Lower lobe of right lung (tissue), 2 donors: ENCODE measurements around the gene SLC38A10. TPM values are rescaled to one million over a fixed set of nuclear protein-coding genes. Genes with fewer than 3 reads are reported as not detected.
A peak's percentile ranks its signal among the peaks of the same experiment; 100 is the strongest.

ENCODE experiments used
- ATAC-seq, 2 donors: fragments of 200-7000 bp; cut with Tn5 transposase; one replicate each; pipeline ENCODE4 v1.9.1; 2020 to 2022; ENCODE audit warnings: mild to moderate bottlenecking in 2 of 2, moderate library complexity in 2 of 2
- DNase-seq: peaks from one replicate; pipeline ENCODE4 v3.0.0-alpha.2; 2020
- H3K27ac ChIP-seq: fragments of 200-600 bp; one replicate; pipeline ENCODE4 v1.8.0; 2022
- H3K27me3 ChIP-seq: fragments of 200-600 bp; one replicate; pipeline ENCODE4 v1.8.0; 2022; ENCODE audit warnings: low read depth
- H3K36me3 ChIP-seq: fragments of 200-600 bp; one replicate; pipeline ENCODE4 v1.8.0; 2022; ENCODE audit warnings: mild to moderate bottlenecking
- H3K4me1 ChIP-seq: fragments of 200-600 bp; one replicate; pipeline ENCODE4 v1.8.0; 2022
- H3K4me3 ChIP-seq: fragments of 200-600 bp; one replicate; pipeline ENCODE4 v1.8.0; 2022; ENCODE audit warnings: mild to moderate bottlenecking
- H3K9me3 ChIP-seq: fragments of 200-600 bp; one replicate; pipeline ENCODE4 v1.8.0; 2022
- CTCF ChIP-seq: fragments of 200-600 bp; IDR thresholded peaks from one replicate; pipeline ENCODE4 v1.8.0; 2022; ENCODE audit warnings: antibody characterized with exemption, mild to moderate bottlenecking
- intact Hi-C: fragments of 100-400 bp; cut with DNase I; formaldehyde crosslinking; loops from one replicate; pipeline ENCODE4 v1.11.0; 2022
- total RNA-seq: library from RNA; stranded (reverse); fragmentation: NEBNext Ultra II Directional; extraction: Animal tissue kit (Norgen Biotek cat#: 25700); gene quantifications from one replicate; pipeline ENCODE4 v1.2.1, GENCODE V29; 2021
- donor health status: DM: no; HTN: yes; CAD: no; lungs with severe emphysema.

The SLC38A10 gene
- total RNA-seq, 1 donor from 2014 or later: 98.1 TPM

DNA sequence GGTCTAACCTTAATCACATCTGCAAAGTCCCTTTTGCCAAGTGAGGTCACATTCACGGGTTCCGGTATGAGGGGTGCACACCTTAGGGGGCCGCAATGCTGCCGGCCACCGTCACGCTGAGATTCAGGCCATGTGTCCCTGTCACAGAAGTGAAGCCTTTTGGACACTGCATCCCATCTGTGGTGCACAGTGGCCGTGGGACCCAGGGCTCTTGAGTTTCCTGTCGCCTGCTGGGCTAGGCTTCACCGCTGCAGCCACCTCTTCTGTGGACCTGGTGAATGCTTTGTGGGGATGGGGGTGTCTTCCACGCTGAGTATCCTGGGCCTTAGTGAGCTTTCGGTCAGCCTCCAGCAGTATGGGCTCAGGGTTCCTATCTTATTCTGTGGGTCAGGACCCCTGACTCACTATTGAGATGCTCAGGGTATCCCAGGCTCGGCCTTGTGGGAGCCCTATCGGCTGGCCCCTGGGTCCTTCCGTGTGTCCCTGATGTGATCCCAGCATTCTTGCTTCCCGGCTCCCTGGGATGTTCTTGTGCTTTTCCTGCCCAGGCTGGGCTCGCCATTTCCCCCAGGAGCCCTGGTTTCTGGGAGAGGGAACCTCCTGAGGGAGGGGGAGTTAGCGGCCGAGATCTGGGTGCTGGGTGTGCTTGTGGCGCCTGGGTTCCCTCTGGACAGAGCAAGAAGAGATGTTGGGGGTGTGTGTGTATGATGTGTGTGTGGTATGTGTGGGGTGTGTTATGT, 4.9 kb upstream of the SLC38A10 start:
- intact Hi-C loops: no loop called here
- H3K36me3 ChIP-seq: no peaks in the 10 kb centered on the region
- H3K27me3 ChIP-seq: no peaks in the 10 kb centered on the region
- H3K27ac ChIP-seq: peak overlapping the region; percentile 47
- DNase-seq (no peak), ATAC-seq (no peak)
- TF ChIP-seq CTCF: no peak
- peaks cover 34% of the 10 kb centered on the region for H3K4me1 ChIP-seq
- H3K9me3 ChIP-seq: no peaks in the 10 kb centered on the region
- H3K4me3 ChIP-seq: no peak overlapping the region

GRCh38 chr17:81298991-81299738, 4.1 kb upstream of the SLC38A10 start:
- H3K4me3 ChIP-seq: no peak overlapping the region
- no peak for ATAC-seq
- intact Hi-C loops: no loop called here
- DNase-seq: no peak
- H3K9me3 ChIP-seq: no peaks in the 10 kb centered on the region
- peaks cover 36% of the 10 kb centered on the region for H3K4me1 ChIP-seq
- no peaks in the 10 kb centered on the region for H3K27me3 ChIP-seq
- no peak for TF ChIP-seq CTCF
- H3K27ac ChIP-seq: peak overlapping the region; percentile 47
- no peaks in the 10 kb centered on the region for H3K36me3 ChIP-seq

DNA sequence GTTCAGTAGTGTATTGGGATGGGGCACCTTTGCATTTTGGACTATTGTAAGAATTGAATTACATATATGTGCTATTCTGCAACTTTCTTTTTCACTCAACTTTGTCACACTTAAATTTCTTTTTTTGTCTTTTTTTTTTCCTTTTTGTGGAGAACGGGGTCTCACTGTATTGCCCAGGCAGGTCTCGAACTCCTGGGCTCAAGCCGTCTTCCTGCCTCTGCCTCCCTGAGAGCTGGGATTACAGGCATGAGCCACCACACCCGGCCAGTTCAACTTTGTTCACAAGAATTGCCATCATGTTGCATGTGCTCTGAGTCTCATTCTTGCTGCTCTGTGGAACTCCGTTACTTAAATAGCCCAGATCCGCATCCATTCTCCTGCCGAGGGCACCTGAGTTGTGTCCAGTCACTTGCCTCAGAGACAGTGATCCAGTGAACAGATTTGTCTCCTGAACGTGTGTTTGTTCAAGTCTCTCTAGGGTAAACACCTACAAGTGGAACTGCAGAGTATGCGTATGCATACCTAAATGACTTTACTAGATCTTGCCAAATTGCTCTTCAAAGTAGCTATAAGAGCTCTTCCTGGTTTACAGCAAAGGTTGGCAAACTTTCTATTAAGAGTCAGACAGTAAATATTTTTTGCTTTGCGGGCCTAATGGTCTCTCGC, 3.4 kb upstream of the SLC38A10 start:
- H3K4me3 ChIP-seq: no peak overlapping the region
- no peak for TF ChIP-seq CTCF
- no peaks in the 10 kb centered on the region for H3K9me3 ChIP-seq
- no peak for DNase-seq
- peak overlapping the region; percentile 47 for H3K27ac ChIP-seq
- ATAC-seq: peak; percentile 47 to 62
- H3K4me1 ChIP-seq: peaks cover 43% of the 10 kb centered on the region
- no peaks in the 10 kb centered on the region for H3K27me3 ChIP-seq
- intact Hi-C loops: no loop called here
- H3K36me3 ChIP-seq: no peaks in the 10 kb centered on the region

- Histone ChIP-seq H3K27ac (peak overlapping the region; percentile 96), H3K4me3 (peak overlapping the region; percentile 96), H3K9me3 (no peaks in the 10 kb centered on the region), H3K36me3 (peaks cover 3% of the 10 kb centered on the region), H3K4me1 (peaks cover 61% of the 10 kb centered on the region), H3K27me3 (no peaks in the 10 kb centered on the region)
- peak; percentile 41 for TF ChIP-seq CTCF
- DNase-seq (peak; percentile 81), ATAC-seq (peak; percentile 66 to 68)
- intact Hi-C loops: no loop called here
Observed at GRCh38 chr17:81295676-81296381, 722 bp upstream of the SLC38A10 start.

GRCh38 chr17:81294512-81295030, 536 bp downstream of the SLC38A10 start:
- H3K4me1 ChIP-seq: peaks cover 59% of the 10 kb centered on the region
- H3K4me3 ChIP-seq: peak overlapping the region; percentile 96
- ATAC-seq (peak; percentile 37 to 40), DNase-seq (peak; percentile 67)
- peaks cover 13% of the 10 kb centered on the region for H3K36me3 ChIP-seq
- no peaks in the 10 kb centered on the region for H3K9me3 ChIP-seq
- H3K27me3 ChIP-seq: no peaks in the 10 kb centered on the region
- H3K27ac ChIP-seq: peak overlapping the region; percentile 96
- TF ChIP-seq CTCF: no peak
- intact Hi-C loops: no loop called here
